COLO829 (cell line): ENCODE data around the gene DUS1L.

Source experiments
- DNase-seq: peaks from one replicate; pipeline ENCODE4 v3.0.0; 2012; ENCODE audit warnings: low spot score

Gene DUS1L

DNA sequence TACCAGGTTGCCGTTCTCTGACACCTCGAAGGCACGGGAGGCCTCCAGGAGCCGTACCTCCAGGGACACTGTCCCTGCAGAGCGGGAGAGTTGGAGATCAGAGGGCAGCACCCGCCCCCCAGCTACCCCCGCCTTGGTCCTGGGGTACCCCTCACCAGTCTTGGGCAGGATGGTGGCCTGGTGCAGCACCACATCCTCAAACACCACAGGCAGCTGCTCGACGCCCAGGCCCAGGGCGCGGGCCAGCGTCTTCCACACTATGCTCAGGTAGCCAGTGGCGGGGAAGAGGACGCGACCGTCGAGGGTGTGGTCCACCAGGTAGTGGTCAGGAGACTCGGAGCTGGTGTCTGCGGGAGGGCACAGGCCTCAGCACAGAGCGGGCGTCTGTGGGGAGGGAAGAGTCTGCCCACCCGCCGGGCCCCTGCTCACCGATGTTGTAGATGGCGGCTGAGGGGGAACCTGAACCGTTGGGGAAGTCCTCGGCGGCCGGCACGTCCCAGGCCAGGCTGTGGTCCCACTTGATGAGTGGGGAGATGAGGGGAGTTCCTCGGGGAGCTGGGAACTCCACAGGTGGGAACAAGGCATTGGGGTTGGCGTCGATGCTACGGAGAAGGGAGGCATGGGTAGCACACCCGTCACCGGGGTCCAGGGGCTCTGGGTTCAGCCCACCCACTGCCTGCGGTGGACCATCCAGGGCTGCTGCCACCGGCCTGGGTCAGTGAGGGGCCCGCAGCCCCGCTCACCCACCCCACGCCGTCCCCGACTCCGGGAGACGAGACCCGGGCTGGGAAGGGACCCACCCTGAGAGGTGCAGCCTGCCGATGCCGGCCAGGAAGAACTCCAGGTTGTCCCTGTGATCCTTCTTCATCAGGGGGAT lies 22.6 kb upstream of the DUS1L start:
- DNase-seq: no peak

DNA sequence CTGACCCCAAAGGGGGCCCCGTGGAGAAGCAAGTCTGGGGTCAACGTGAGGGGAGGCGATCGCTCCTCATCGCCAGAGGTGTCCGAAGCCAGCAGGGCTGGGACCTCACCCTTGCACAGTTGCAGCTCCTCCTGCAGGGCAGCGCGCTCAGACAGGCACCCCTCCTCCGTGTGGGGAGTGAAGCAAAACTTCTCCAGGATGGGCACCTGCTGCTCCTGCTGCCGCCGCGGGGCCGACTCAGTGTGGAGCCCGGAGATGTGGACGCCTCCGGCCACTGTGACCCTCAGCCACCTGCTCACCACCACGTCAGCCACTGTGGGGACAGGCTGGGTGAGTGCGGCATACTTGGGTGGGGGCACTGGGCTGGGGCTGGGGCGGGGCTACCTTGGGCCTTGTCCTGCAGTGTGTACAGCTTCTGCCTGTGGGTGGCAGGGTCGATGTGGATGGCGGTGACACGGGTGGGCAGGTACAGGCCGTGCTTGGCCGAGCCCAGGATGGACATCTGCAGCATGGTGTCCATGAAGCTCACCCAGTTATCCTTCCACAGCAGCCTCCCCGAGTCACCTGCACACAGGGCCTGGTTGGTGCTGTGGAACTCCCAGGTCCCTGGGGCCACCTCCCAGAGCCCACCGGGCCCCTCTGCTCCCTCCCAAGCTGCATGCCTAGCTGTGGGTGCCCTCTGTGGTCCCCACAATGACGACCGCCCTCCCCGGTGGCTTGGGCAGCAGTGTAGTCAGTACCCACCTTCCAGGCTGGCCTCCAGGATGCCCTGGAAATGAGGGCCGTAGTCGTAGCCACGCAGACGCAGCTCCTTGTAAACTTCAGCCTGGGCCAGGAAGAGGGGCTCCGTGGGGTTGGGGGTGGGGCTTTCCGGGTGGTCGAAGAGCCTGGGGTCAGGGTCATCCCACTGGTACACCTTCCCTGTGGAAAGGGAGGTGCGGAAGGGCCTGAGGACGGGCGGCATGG lies 21.6 kb upstream of the DUS1L start:
- DNase-seq: no peak

DNA sequence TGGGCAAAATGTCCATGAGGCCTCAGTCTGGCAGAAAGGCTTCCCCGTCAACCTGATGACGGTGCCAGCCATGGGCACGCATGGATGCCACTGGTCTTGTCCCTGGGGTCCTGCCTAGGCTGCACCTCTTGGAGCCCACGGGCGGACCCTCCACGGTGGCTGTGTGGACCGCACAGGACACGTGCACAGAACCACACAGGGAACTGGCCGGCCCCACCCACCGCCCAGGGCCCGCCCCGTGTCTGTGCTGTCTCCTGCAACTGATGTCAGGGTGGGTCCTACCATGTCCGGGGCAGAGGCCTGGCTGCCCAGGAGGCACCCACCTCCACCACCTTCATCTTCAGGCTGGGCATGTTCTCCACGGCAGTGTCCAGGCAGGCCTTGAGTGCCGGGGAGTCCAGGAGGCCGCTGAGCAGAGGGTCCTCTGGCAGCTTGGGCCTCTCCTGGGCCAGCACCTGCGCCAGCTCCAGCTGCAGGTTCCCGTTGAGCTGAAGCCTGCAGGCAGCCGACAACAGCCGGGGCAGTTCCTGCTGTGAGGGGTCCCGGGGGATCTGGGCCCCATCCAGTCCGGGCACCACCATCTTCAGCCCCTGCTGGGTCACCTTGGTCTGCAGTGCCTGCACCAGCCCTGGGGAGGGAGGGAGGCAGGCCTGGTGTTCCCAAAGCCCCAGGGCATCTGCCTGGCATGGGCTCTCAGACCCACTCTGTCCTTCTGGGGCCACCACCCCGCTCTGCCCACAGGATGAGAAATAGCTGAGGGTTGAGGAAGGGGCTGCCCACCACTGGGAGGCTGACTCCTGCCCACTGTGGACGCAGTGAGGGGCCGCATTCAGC lies 20.5 kb upstream of the DUS1L start:
- no peak for DNase-seq

DNA sequence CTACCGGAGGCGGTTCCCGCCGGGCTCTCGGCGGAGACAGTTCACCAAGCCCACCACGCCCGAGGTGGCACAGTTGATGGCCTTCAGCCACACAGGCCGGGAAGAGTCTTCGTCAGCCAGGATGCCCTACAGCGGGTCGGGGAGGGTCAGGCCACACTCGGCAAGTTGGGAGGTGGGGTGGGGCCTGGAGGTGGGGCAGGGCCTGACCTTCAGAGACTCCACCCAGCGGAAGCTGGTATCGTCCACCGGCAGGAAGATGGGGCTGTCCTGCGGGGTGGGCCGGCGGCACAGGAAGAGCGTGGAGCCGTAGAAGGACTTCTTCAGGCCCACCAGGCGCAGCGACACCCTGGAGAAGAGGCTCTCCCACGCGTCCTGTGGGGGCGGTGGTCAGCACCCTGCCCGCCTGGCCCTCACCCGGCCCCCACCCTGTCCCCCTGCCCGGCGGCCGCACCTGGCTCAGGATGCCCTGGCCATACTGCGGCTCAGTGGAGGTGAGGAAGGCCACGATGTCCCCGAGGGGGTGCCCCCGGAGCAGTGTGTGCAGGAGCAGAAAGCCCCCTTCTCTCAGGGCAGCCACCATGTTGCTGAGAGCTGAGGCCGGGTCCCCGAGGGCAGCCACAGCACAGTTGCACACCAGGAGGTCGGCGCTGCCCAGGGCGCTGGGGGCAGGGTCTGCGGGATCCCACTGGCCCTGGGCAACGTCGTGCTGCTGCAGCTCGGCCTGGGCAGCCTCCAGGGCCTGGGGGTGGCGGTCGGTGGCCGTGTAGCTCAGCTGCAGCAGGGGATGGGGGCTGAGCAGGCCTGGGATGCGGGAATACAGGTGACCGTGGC lies 19.6 kb upstream of the DUS1L start:
- DNase-seq: no peak

DNA sequence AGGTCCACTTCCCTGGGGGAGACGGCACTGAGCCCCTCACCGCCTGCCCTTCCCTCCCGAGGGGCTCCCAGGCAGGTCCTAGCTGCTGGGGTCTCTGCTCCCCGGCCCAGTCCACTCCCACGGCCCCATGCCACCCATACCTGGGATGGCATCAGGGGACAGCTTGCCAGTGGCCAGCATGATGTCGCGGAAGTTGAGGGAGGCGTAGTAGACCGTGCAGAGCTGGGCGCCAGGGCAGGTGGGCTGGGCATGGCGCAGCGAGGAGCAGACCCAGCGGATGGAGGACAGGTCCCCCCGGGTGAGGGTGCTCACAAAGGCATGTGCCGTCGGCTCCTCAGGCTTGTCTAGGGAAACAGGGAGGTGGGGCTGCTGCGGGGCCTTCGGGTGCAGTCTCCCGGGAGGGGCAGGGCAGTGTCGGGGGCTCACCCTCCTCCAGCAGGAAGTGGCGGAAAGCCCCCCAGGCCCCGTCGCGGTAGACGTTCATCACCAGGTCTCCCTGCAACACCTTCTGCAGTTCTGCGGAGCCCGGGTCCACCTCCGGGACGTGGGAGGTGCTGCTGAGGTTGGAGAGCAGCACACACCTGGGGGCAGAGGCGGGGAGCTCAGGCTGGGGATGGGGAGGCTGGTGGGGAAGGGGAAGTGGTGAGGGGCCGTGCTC lies 18.9 kb upstream of the DUS1L start:
- DNase-seq: no peak

DNA sequence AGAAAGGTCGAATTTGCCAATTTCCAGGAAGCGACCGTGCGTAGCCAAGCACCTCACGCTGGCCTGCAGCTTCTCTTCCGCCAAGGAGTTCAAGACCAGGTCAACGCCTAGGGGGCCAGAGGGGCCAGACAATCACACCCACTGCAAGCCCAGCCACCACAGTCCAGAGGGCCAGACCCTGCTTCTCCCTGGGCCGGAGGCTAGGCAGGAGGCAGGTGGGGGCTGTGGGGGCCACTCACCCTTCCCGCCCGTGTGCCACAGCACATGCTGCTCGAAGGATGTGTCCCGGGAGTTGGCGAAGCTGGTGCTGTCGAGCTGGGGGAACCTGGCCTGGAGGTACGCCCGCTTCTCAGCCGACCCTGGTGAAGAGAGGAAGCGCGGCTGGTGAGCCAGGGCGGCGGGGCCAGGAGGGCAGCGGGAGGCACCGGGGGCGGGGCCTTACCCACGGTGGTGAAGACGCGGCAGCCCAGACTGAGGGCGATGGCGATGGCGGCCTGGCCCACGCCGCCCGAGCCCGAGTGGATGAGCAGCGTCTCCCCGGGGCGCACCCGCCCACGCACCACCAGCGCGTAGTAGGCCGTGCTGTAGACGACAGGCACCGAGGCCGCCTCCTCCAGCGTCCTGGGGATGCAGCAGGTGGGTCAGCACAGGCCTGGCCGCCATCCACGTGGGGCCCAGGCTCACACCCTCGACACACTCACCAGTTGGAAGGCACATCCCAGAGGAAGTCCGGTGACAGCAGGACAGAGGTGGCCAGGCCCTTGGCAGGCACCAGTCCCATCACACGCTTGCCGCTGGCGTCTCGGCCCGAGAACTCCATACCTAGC lies 18.1 kb upstream of the DUS1L start:
- no peak for DNase-seq

DNA sequence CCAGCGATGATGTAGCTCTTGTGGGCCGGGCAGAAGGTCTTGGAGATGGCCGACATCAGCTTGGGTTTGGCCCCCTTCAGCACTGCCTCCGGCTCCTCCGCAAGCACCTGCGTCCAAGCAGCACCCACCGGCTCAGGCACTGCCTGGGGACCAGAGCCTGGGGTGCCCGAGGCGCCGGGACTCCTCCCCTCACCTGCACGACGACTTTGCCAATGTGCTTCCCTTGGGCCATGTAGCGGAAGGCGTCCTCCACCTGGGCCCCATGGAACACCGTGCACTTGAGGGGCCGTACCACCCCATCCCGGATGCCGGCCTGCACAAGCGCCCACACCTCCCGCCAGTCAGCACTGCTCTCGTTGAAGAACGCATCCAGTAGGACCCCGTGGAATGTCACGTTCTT lies 17.4 kb upstream of the DUS1L start:
- DNase-seq: no peak

DNA sequence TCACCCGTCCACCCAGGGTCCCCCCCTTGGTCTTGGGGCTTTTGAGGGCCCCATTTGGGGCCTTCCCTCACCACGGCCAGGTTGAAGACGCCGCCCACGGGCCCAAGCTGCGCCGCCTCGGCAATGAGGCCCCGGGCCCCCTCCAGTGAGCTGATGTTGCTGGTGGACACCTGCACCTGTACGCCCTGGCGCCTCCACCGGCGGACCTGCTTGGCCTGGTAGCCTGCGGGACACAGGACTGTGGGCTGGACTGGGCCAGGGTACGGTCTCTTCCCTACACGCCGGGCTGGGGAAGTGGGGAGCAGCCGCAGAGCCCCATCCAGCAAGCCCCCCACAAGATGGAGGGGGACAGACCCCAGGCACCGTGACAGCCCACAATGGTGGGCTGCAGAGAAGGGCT lies 16.9 kb upstream of the DUS1L start:
- DNase-seq: no peak

DNA sequence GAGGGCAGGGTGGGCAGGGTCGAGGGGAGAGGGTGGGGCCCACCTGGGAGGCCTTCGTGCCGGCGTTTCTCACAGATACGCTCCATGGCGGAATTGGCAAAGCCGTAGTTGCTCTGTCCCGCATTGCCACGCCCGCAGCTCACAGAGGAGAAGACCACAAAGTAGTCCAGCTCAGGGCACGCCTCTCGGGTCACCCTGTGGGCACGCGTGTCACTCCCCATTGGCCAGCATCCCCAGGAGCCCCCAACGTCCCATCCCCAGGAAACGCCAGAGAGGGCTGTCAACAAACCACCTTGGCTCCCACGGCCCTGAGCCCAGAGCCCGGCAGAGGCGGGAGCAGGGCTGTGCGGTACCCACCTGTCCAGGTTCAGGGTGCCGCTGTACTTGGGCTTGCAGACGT lies 16.4 kb upstream of the DUS1L start:
- no peak for DNase-seq

DNA sequence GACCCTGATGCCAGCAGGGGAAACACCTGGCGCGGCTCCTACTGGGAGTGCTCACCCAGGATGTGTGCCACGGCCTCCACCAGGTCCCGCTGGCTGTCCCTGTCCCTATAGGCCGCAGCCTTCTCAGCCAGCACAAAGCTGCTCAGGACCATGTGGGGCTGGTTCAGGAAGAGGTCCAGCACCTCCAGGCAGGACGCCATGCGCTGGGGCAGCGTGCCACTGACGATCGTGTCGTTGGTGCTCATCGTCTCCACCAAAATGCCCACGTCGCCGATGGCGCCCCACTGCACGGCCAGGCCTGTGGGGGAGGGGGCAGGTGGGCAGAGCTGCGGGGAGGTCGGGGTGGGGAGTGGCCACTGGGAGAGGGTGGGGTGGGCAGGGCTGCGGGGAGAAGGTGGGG lies 15.9 kb upstream of the DUS1L start:
- DNase-seq: no peak

DNA sequence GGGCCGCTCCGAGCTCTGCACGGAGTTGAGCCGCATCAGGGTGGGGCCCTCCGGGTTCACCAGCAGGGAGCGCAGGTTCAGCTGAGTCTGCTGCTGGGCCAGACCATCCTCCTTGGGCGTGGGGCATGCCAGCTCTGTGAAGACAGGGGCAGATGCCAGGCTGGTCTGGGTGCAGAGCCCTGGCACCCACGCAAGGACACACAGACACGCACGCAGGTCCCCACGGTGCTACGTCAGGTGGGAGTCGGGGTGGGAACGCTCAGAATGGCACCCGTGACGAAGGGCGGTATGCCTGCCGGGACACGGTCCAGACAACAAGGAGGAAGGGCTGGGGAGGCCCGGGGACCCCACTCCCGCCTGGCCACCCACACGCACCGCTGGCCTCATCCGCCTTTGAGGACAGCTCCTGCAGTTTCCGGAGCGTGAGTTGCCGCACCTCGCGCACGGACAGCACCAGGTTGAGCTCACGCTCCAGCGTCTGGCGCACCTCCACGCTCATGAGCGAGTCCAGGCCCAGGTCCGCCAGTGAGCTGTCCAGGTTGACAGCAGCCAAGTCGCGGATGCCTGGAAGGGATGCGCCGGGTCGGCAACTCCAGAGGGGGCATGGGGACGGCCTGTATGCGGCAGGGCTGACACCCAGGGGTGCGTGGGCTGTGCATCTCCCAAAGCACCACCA lies 15.3 kb upstream of the DUS1L start:
- no peak for DNase-seq

DNA sequence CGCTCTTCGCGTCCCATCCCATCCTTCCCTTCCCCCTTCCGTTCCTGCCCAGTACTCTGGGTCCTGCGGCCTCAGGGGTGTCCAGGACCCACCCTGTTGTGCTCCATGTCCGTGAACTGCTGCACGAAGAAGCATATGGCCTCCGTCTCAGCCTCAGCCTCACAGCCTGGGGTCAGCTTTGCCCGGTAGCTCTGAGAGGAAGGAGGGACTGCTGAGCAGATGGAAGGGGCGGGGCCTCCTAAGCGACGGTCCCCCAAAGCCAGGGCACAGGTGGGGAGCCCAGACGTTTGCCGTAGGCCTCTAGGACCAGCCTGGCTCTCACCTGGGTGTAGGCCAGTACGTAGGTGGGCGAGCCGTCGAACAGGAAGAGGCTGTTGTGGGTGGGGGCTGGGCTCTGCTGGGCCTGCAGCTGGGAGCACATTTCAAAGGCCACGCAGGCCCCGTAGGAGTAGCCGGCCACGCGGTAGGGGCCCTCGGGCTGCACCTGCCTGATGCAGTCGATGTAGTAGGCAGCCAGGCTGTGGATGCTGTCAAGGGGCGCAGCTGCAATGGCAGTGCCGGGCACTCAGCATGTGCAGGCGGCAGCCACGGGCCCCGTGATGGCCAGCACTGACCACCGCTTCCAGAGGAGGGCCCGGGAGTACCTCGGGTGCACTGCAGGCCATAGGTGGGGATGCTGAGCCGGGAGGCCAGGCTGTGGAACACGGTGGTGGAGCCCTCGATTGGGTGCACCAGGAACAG lies 14.6 kb upstream of the DUS1L start:
- no peak for DNase-seq

DNA sequence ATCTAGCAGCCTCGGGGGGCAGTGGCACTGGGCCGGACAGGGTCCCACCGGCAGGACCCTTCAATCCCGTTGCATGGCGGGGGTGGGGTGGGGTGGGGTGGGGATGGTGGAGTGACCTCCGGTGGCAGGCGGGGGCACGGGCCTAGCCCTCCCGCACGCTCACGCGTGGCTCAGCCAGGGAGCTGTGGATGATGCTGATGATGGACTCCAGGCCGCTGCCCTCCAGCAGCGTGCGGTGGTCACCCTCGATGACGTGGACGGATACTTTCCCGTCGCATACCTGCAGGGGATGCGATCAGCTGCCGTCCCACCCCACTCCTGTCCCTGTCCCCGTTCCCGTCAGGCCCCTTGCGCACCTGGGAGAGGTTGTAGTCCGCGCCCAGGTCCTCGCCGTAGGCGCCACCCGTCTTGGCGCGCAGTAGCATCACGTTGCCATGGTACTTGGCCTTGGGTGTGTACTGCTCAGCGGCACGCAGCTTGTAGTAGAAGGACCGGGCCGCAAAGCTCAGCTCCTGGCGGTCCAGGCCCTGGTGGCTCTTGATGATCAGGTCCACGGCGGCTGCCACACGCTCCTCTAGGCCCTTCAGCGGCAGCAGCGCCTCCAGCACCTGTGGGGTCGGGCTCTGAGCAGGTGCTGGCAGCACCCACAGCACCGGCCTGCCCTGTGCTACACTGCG lies 13.5 kb upstream of the DUS1L start:
- DNase-seq: no peak

DNA sequence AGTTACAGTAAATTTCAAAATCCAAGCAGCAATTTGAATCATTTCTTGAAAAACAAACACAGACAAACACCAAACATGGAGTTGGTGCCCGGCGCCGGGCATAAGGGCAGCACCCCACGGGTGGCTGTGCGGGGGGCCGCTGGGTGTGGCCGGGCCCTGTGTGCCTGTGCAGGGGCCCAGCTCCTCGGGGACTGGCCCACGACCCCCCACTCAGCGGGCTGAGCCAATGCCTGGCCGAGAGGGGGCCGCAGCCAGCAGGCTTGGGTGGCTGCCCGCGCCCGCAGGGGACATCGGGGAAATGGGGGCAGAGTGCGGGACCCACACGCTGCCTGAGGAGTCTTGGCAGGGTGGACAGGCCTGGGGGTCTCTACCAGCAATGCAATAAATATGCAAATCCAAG lies 12.8 kb upstream of the DUS1L start:
- no peak for DNase-seq

DNA sequence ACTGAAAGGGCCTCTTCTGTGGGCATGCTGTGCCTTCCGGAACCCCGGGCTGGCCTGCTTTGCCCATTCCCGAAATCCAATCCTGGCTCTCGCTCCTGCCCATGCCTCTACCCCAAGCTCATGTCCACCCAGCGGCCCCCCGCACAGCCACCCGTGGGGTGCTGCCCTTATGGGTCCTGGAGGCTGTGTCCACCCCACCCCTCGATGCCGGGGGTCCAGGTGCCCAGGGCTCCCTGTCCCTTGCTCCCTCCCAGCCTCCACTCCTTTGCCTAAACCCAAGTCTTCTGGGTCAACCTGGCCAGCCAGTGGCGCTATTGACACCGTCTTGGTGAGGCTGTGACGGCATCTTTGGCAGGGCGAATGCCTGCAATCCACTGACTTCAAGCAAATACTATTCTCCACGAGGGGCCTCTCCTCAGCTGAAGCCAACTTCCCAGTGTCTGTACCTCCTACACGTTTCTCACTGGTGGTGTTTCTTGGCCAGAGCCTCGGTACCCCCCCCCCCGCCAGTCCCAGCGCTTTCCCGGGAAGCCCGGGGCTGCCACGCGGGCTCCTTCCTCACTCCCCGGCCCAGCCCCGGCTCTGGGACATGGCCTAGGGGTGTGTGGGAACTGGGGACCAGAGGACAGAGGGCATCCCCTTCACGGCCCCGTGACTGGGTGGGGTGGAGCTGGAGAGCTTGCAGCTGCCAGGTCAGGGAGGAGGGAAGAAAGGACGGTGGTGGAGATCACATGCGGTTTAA lies 12.2 kb upstream of the DUS1L start:
- DNase-seq: no peak

DNA sequence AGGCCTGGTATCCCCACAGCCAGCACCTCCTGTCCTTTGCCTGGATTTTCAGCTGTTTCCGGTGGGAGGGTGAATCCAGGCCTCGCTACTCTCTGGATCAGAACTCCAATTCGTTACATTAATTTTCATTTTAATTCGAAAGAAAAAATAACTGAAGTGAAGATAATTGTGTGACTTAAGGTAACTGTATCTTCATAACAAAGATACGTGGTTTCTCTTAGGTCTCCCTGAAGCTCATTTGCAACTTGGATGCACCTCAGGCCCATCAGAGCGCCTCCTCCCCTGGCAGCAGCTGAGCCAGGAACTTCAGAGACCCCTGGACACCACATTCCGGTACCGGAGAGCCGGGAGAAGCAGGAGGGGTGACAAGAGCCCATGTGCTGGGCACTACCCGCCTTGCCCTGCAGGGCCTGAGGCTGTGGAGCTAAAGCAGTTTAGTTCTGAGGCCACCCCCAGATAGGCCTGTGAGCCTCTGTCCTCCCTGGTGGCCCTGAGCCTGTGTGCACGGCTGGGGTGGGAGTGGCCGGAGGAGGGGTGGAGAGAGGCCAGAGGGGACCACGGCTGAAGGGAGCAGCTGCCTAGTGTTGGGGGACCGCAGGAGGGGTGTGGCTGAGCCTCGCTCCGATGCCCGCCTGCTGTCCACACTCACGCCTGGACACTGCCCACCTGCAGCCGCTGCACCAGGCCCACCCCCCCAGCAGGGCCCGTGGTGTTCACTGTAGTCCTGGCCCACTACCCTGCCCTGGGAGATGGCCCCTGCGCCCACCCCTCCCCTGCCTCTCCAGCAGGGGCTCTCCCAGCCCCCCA lies 11.4 kb upstream of the DUS1L start:
- no peak for DNase-seq
